ENCODE data around the gene CIITA. TPM values are rescaled to one million over a fixed set of nuclear protein-coding genes. Genes with fewer than 3 reads are reported as not detected.

CIITA gene
- total RNA-seq, 2 donors from 2014 or later, result 0.26 TPM; not detected in 1

GRCh38 chr16:10896723-10897122 is 19.7 kb downstream of the CIITA start:
- Histone ChIP-seq H3K4me1 (ENCODE audit: control insufficient read depth, insufficient read depth, low read length) (no peaks in the 10 kb centered on the region), H3K36me3 (ENCODE audit: control insufficient read depth, insufficient read depth, low read length) (no peaks in the 10 kb centered on the region), H3K9ac (ENCODE audit: extremely low read depth, low read length, poor library complexity, severe bottlenecking) (no peak overlapping the region), H3K27ac (ENCODE audit: low read depth, low read length) (no peak overlapping the region), H3K4me3 (ENCODE audit: low read length) (no peak overlapping the region), H3K9me3 (ENCODE audit: control insufficient read depth, low read length) (no peaks in the 10 kb centered on the region), H3K27me3 (ENCODE audit: control insufficient read depth, insufficient read depth, low read length, poor library complexity, severe bottlenecking) (peaks cover 4% of the 10 kb centered on the region)
- DNase-seq, result no peak
- Mint-ChIP-seq H3K27me3 (ENCODE audit: insufficient read depth) (peaks cover 6% of the 10 kb centered on the region), H3K9me3 (no peaks in the 10 kb centered on the region), H3K36me3 (ENCODE audit: low read depth) (no peaks in the 10 kb centered on the region), H3K27ac (no peak overlapping the region), H3K4me3 (no peak overlapping the region), H3K4me1 (no peaks in the 10 kb centered on the region)
- 88% methylated on average over 1 of the region's 2 CpGs; no CpG with 5 or more reads in 1 of the 2 experiments for WGBS, 2 experiments (ENCODE audit: insufficient coverage in 1 of 2, insufficient read length in 1 of 2)
- TF ChIP-seq CTCF (conservative IDR thresholded peaks at IDR 0.05), result no peak

- peaks cover 6% of the 10 kb centered on the region for H3K27me3 Mint-ChIP-seq (ENCODE audit: insufficient read depth)
- TF ChIP-seq CTCF (conservative IDR thresholded peaks at IDR 0.05), result no peak
- no peak overlapping the region for H3K4me3 Mint-ChIP-seq
- no peak overlapping the region for H3K27ac Mint-ChIP-seq
- H3K9ac ChIP-seq (ENCODE audit: extremely low read depth, low read length, poor library complexity, severe bottlenecking), result no peak overlapping the region
- no peaks in the 10 kb centered on the region for H3K36me3 ChIP-seq (ENCODE audit: control insufficient read depth, insufficient read depth, low read length)
- no peak for DNase-seq
- no peaks in the 10 kb centered on the region for H3K9me3 ChIP-seq (ENCODE audit: control insufficient read depth, low read length)
- H3K9me3 Mint-ChIP-seq, result no peaks in the 10 kb centered on the region
- no peaks in the 10 kb centered on the region for H3K36me3 Mint-ChIP-seq (ENCODE audit: low read depth)
- no peaks in the 10 kb centered on the region for H3K4me1 Mint-ChIP-seq
- no peak overlapping the region for H3K4me3 ChIP-seq (ENCODE audit: low read length)
- H3K27ac ChIP-seq (ENCODE audit: low read depth, low read length), result no peak overlapping the region
- H3K4me1 ChIP-seq (ENCODE audit: control insufficient read depth, insufficient read depth, low read length), result no peaks in the 10 kb centered on the region
- peaks cover 4% of the 10 kb centered on the region for H3K27me3 ChIP-seq (ENCODE audit: control insufficient read depth, insufficient read depth, low read length, poor library complexity, severe bottlenecking)
- 82 to 83% methylated on average over 3 to 5 of the region's 5 CpGs for WGBS, 2 experiments (ENCODE audit: insufficient coverage in 1 of 2, insufficient read length in 1 of 2)
Observed at GRCh38 chr16:10897134-10897533, 20.1 kb downstream of the CIITA start.

GRCh38 chr16:10902999-10903398 is 26.0 kb downstream of the CIITA start:
- H3K27me3 ChIP-seq (ENCODE audit: control insufficient read depth, insufficient read depth, low read length, poor library complexity, severe bottlenecking), result no peaks in the 10 kb centered on the region
- no peak for DNase-seq
- TF ChIP-seq CTCF (conservative IDR thresholded peaks at IDR 0.05), result no peak
- peaks cover 9% of the 10 kb centered on the region for H3K9me3 ChIP-seq (ENCODE audit: control insufficient read depth, low read length)
- no peaks in the 10 kb centered on the region for H3K4me1 Mint-ChIP-seq
- H3K27ac Mint-ChIP-seq, result no peak overlapping the region
- no peak overlapping the region for H3K9ac ChIP-seq (ENCODE audit: extremely low read depth, low read length, poor library complexity, severe bottlenecking)
- no peaks in the 10 kb centered on the region for H3K36me3 ChIP-seq (ENCODE audit: control insufficient read depth, insufficient read depth, low read length)
- H3K4me1 ChIP-seq (ENCODE audit: control insufficient read depth, insufficient read depth, low read length), result no peaks in the 10 kb centered on the region
- peaks cover 1% of the 10 kb centered on the region for H3K9me3 Mint-ChIP-seq
- peaks cover 2% of the 10 kb centered on the region for H3K27me3 Mint-ChIP-seq (ENCODE audit: insufficient read depth)
- no peaks in the 10 kb centered on the region for H3K36me3 Mint-ChIP-seq (ENCODE audit: low read depth)
- no peak overlapping the region for H3K4me3 Mint-ChIP-seq
- no peak overlapping the region for H3K27ac ChIP-seq (ENCODE audit: low read depth, low read length)
- no peak overlapping the region for H3K4me3 ChIP-seq (ENCODE audit: low read length)
- WGBS, 2 experiments (ENCODE audit: insufficient coverage in 1 of 2, insufficient read length in 1 of 2), result 83 to 93% methylated on average over 1 of the region's 1 CpG

Data from endodermal cell (in vitro differentiated cells).